Esophagus muscularis mucosa (tissue), 4 donors: ENCODE data around the gene MARK2. TPM values are rescaled to one million over a fixed set of nuclear protein-coding genes. Genes with fewer than 3 reads are reported as not detected.

ENCODE experiments used
- DNase-seq: peaks from one replicate; pipeline ENCODE4 v3.0.0-alpha.2; 2017; ENCODE audit errors: extremely low spot score
- H3K27ac ChIP-seq, 4 donors: fragments of 200-600 bp; sonication (generic); replicated peaks in 1 of 4; 1 replicate in 3 of 4; 2 replicates in 1 of 4; pipeline ENCODE4 v1.5.1; 2016 to 2019; ENCODE audit warnings: mild to moderate bottlenecking in 1 of 4
- H3K27me3 ChIP-seq, 4 donors: fragments of 200-600 bp; sonication (generic); one replicate each; pipeline versions ENCODE4 v1.5.1 to v1.6.0; 2016 to 2019
- H3K36me3 ChIP-seq, 4 donors: fragments of 200-600 bp; sonication (generic); one replicate each; pipeline ENCODE4 v1.5.1; 2016 to 2019
- H3K4me1 ChIP-seq, 4 donors: fragments of 200-600 bp; sonication (generic); one replicate each; pipeline ENCODE4 v1.5.1; 2016 to 2019
- H3K4me3 ChIP-seq, 4 donors: fragments of 200-600 bp; sonication (generic); 1 replicate in 2 of 4; 2 replicates in 2 of 4; pipeline ENCODE4 v1.5.1; 2016 to 2019; ENCODE audit warnings: mild to moderate bottlenecking in 4 of 4, moderate library complexity in 1 of 4
- H3K9me3 ChIP-seq, 4 donors: fragments of 200-600 bp; sonication (generic); 1 replicate in 3 of 4; 2 replicates in 1 of 4; pipeline ENCODE4 v1.5.1; 2016 to 2019
- EP300 ChIP-seq: sonication (generic); formaldehyde crosslinking; IDR thresholded peaks from one replicate; pipeline ENCODE4 v1.6.1; 2017; ENCODE audit warnings: antibody characterized with exemption
- POLR2A ChIP-seq: fragments of 450-650 bp; IDR thresholded peaks from one replicate; pipeline ENCODE4 v1.6.1; 2017; ENCODE audit warnings: antibody characterized with exemption, moderate library complexity, mild to moderate bottlenecking, low read depth
- POLR2AphosphoS5 ChIP-seq, 2 donors: sonication (generic); formaldehyde crosslinking; IDR thresholded peaks; one replicate each; pipeline ENCODE4 v1.6.1; 2017; ENCODE audit warnings: antibody characterized with exemption in 2 of 2
- WGBS: methylation state at CpG from one replicate; pipeline ENCODE4 v1.1.5; 2018; 5-methylcytosine and 5-hydroxymethylcytosine counted together
- intact Hi-C: fragments of 100-400 bp; cut with DNase I; formaldehyde crosslinking; loops from one replicate; pipeline ENCODE4 v1.15.1; 2023
- total RNA-seq, 4 donors: library from RNA; depleted of rRNA; stranded (reverse); fragments of >200 nt; gene quantifications; one replicate each; pipeline versions ENCODE4 v1.1.0 to v1.2.1, GENCODE V29; 2016
- TF ChIP-seq, protein P1 (sequence below), 3 experiments: fragments of 200-600 bp in 2 of 3; fragments of 450-650 bp in 1 of 3; sonication (generic) in 2 of 3; IDR thresholded peaks; one replicate each; pipeline ENCODE4 v1.5.1; 2017 to 2019; ENCODE audit warnings: antibody characterized with exemption in 3 of 3, mild to moderate bottlenecking in 2 of 3, moderate library complexity in 1 of 3

MARK2 gene
- total RNA-seq, 4 donors from 2014 or later = 21.5 to 38.1 (median 30.6) TPM

DNA sequence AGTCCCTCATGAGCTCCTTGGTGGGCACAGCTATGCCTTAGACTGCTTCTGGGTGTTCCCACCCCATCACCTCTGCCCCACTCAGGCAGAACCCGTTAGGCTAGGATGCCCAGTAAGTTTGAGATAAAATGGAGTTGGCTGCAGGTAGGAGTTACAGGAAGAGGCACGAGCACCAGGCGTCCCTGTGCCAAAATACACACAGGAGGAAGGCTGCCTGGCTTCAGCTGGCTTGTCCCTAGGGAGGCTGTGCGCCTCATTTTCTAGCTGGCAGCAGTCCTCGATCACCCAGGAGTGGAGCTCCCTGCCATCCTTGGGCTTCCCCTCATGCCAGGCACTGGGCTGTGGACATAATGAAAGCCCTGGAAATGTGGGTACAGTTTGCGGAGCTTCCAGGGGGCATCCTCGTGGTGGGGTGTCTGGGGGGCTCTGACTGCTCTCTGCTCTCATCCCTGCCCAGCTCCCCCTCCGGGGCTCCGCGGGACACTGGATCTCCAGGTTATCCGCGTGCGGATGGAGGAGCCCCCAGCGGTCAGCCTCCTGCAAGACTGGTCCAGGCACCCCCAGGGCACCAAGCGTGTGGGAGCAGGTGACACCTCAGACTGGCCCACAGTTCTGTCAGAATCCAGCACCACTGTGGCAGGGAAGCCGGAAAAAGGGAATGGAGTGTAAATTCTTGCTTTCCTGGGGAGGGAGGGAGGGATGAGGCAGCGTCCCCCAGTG is 12.3 kb upstream of the MARK2 start:
- no peak overlapping the region for H3K4me3 ChIP-seq
- 69% methylated on average over 7 of the region's 17 CpGs for WGBS
- no peak for TF ChIP-seq POLR2AphosphoS5 (IDR thresholded peaks at IDR 0.05)
- TF ChIP-seq EP300 = no peak
- TF ChIP-seq POLR2A = no peak
- TF ChIP-seq, protein P1, sequence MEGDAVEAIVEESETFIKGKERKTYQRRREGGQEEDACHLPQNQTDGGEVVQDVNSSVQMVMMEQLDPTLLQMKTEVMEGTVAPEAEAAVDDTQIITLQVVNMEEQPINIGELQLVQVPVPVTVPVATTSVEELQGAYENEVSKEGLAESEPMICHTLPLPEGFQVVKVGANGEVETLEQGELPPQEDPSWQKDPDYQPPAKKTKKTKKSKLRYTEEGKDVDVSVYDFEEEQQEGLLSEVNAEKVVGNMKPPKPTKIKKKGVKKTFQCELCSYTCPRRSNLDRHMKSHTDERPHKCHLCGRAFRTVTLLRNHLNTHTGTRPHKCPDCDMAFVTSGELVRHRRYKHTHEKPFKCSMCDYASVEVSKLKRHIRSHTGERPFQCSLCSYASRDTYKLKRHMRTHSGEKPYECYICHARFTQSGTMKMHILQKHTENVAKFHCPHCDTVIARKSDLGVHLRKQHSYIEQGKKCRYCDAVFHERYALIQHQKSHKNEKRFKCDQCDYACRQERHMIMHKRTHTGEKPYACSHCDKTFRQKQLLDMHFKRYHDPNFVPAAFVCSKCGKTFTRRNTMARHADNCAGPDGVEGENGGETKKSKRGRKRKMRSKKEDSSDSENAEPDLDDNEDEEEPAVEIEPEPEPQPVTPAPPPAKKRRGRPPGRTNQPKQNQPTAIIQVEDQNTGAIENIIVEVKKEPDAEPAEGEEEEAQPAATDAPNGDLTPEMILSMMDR (IDR thresholded peaks at IDR 0.05) = no peak
- intact Hi-C loops = no loop called here
- H3K27me3 ChIP-seq = no peaks in the 10 kb centered on the region
- H3K27ac ChIP-seq = no peak overlapping the region
- H3K36me3 ChIP-seq = peaks cover 39 to 75% (median 65%) of the 10 kb centered on the region in 4 donors
- no peaks in the 10 kb centered on the region for H3K9me3 ChIP-seq
- no peak for DNase-seq
- no peaks in the 10 kb centered on the region for H3K4me1 ChIP-seq

DNA sequence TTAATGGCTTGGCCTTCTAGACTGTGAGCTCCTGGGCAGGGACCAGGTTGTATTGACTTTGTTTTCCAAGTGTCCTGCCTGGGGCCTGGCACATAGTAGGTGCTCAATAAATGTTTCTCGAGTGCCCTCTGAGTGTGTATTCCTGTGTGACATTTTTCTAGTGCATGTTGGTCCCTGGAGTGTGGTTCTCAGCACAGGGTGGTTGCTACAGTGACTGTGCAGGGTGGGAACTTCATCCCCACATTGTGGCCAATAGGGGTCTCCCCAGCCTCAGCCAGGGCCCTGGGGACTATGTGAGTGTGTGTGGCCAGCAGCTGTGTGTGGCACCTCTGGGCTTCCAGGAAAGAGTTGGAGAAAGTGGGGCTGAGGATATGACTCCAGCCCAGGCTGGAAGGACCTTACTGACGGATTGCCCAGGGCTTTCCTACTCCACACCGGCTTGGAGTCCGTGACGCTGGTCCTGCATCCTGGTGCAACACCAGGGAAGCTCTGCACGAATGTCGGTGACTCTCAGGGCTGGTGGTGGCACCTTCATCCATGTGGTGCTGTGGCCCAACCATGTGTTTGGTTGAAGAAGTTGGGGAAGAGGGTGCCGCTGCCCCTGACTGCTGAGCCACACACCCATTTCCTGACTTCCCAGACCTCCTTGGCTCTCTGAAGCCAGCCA is 9.0 kb upstream of the MARK2 start:
- no peak for TF ChIP-seq POLR2A
- TF ChIP-seq, protein P1 (IDR thresholded peaks at IDR 0.05) = no peak
- no peak for TF ChIP-seq EP300
- no peak for TF ChIP-seq POLR2AphosphoS5 (IDR thresholded peaks at IDR 0.05)
- 88% methylated on average over 8 of the region's 8 CpGs for WGBS
- Histone ChIP-seq H3K4me1 (no peaks in the 10 kb centered on the region), H3K36me3 (peaks cover 7 to 41% (median 32%) of the 10 kb centered on the region in 4 donors), H3K27me3 (no peaks in the 10 kb centered on the region), H3K27ac (no peak overlapping the region), H3K4me3 (no peak overlapping the region), H3K9me3 (no peaks in the 10 kb centered on the region)
- DNase-seq = no peak
- intact Hi-C loops = no loop called here

DNA sequence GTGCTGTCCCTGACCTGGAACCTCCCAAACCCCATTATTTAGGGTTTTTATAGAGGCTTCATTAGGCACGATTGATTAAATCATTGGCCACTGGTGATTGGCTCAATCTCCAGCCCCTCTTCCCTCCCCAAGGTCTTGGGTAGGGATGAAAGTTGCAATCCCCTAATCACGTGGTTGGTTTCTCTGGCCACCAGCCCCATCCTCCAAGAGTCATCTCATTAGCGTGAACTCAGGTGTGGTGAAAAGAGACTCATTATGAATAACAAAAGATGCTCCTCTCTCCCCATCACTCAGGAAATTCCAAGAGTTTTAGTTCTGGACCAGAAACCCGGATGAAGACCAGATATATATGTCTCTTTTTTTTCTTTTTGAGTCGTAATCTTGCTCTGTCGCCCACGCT is 7.6 kb upstream of the MARK2 start:
- TF ChIP-seq POLR2A = no peak
- no peak for TF ChIP-seq EP300
- TF ChIP-seq POLR2AphosphoS5 (IDR thresholded peaks at IDR 0.05) = no peak
- TF ChIP-seq, protein P1 (IDR thresholded peaks at IDR 0.05) = no peak
- DNase-seq = no peak
- intact Hi-C loops = no loop called here
- Histone ChIP-seq H3K4me3 (no peak overlapping the region), H3K36me3 (peaks cover 7 to 28% (median 19%) of the 10 kb centered on the region in 4 donors), H3K27ac (no peak overlapping the region), H3K27me3 (no peaks in the 10 kb centered on the region), H3K4me1 (no peaks in the 10 kb centered on the region), H3K9me3 (no peaks in the 10 kb centered on the region)
- WGBS = 84% methylated on average over 7 of the region's 7 CpGs

DNA sequence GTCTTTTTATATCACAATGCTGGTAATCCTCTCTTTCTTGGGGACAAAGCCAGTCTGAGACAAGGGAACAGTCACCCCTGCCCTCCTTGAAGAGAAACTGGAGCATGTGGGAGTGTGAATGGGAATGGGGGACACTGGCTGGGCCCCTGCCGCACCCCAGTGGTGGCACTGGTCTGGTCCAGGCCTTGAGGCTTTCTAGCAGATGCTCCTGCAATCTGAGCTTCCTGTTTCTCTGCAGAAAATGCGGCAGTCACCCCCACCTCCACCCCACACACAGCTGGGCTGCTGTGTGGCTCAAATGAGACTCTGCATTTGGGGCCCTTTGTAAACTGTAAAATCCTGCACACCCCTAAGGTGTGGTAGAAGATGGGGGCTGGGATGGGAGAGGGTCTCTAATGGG is 6.6 kb upstream of the MARK2 start:
- Histone ChIP-seq H3K27me3 (no peaks in the 10 kb centered on the region), H3K4me3 (no peak overlapping the region), H3K27ac (no peak overlapping the region), H3K4me1 (peaks cover 0 to 6% (median 3%) of the 10 kb centered on the region in 4 donors), H3K9me3 (no peaks in the 10 kb centered on the region), H3K36me3 (peaks cover 0 to 18% (median 10%) of the 10 kb centered on the region in 4 donors)
- intact Hi-C loops = no loop called here
- DNase-seq = no peak
- WGBS = 63% methylated on average over 2 of the region's 2 CpGs
- TF ChIP-seq POLR2AphosphoS5 (IDR thresholded peaks at IDR 0.05) = no peak
- TF ChIP-seq, protein P1 (IDR thresholded peaks at IDR 0.05) = no peak
- TF ChIP-seq EP300 = no peak
- no peak for TF ChIP-seq POLR2A
